Activated naive CD4-positive, alpha-beta T cell treated with anti-CD3 and anti-CD28 coated beads, Interleukin-2, amount 50 U/mL, for 72 hours (primary cell): ENCODE data around the gene RIPK3. TPM values are rescaled to one million over a fixed set of nuclear protein-coding genes. Genes with fewer than 3 reads are reported as not detected.
A peak's percentile ranks its signal among the peaks of the same experiment; 100 is the strongest.
"Not testable (repeated sequence)": the region's sequence is repeated elsewhere in the genome, so short reads cannot be mapped to it uniquely, and the experiment has no call there.

Experiments used
- ATAC-seq, 2 donors: fragments of 150-1000 bp; cut with Tn5 transposase; 2 replicates each; pipeline ENCODE4 v1.10.0; 2021; ENCODE audit warnings: mild to moderate bottlenecking in 2 of 2, moderate library complexity in 2 of 2
- DNase-seq, 2 donors: peaks; one replicate each; pipeline ENCODE4 v3.0.0; 2021 to 2022; ENCODE audit warnings: low spot score in 2 of 2
- H3K27ac Mint-ChIP-seq, 2 donors: one replicate each; pipeline ENCODE4 v1.8.0; 2022; ENCODE audit warnings: mild to moderate bottlenecking in 2 of 2, mixed read lengths in 2 of 2
- H3K36me3 Mint-ChIP-seq, 2 donors: one replicate each; pipeline ENCODE4 v1.8.0; 2022; ENCODE audit warnings: mixed read lengths in 2 of 2
- H3K9me3 Mint-ChIP-seq, 2 donors: one replicate each; pipeline ENCODE4 v1.8.0; 2022; ENCODE audit warnings: mixed read lengths in 2 of 2
- total RNA-seq, 2 donors: library from RNA; stranded (reverse); gene quantifications; one replicate each; pipeline ENCODE4 v1.2.3, GENCODE V29; 2022

RIPK3 gene
- total RNA-seq, 2 donors from 2014 or later: 11.1 to 11.8 TPM

DNA sequence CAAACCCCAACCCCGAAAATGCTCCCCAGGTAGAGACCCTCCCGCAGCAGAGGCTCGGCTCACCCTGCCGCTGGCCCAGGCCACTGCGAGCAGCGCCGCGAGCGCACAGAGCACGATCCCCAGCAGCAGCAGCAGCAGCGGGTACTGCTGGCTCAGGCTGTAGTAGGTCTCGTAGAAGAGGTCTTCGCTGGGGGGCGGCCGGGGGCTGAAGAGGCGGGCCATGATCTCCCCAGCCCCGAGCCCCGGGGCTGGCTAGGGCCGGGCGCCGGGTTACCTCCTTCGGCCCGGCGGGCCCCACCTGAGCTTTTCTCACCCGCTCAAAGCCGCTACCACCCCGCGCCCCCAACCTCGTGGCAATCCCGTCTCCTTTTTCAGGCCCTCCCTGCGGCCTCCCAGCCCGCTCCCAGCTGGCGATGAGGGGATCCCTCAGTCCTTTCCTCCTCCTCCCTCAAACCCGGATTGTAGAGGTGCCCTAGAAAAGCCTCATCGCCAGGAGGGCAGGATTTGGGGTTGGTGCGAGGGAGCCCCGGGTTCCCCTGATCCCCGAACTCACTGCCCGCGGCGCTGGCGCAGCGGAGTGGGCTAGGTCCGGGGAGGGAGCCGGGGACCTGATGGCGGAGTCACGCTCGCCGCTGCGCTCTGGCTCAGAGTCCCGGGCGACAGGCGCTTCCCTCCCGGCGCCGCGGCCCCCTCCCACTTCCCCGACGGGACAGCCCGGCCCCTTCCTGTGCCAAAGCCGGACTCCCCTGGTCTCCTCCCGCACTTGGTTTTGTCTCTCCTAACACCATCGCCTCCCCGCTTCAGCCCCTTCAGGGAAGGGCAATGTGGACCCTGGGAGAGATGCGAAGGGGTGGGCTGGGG, 5.1 kb downstream of the RIPK3 start, which contains the start of gene ADCY4:
Gene ADCY4, minus strand, starts transcription at position 641 of the 861 bp plus-strand sequence. Its CDS starts 419 bp downstream, at position 222.
- ATAC-seq (peak in 1 of 2 donors; percentile 25), DNase-seq (no peak)

DNA sequence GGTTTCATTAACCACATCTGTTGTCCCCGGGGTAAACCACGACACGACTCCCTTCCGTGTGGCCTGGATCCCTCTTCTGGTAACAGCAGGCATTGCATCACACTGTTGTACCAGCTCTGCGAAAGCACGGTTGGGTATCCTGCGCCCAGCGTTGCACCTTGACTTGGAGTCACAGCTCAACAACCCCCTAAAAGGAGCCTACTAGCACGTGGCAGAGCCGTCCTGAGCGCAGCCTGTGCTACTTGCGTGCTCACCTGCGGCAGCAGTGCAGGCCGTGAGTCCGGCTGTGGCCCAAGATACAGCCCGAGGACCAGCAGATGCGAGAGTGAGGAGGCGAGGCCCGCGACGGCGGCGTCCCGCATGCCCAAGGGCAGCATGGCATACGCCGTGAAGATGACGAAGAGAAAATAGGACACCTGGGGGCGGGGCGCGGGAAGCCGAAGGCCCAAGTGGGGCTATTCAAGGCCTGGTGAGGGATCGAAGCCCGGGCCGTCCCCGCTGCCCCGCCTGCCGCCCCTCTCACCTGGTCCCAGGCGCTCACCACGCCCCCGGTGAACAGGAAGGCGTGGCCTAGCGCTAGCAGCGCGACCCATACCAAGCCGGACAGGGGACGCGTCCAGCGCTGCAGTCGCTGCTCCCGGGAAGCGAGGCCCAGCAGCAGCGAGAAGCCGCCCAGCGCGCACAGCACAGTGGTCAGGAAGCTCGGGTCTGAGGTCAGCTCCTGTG, 7.4 kb downstream of the RIPK3 start:
- peak overlapping the region in 1 of 2 donors; percentile 41 for H3K27ac Mint-ChIP-seq

More for the DNA sequence above, 5.1 kb downstream of the RIPK3 start, which contains the start of gene ADCY4:
- Mint-ChIP-seq H3K36me3 (peaks cover 5% of the 10 kb centered on the region in 2 donors), H3K27ac (no peak within 1 kb of the TSS), H3K9me3 (no peaks in the 10 kb centered on the region)

DNA sequence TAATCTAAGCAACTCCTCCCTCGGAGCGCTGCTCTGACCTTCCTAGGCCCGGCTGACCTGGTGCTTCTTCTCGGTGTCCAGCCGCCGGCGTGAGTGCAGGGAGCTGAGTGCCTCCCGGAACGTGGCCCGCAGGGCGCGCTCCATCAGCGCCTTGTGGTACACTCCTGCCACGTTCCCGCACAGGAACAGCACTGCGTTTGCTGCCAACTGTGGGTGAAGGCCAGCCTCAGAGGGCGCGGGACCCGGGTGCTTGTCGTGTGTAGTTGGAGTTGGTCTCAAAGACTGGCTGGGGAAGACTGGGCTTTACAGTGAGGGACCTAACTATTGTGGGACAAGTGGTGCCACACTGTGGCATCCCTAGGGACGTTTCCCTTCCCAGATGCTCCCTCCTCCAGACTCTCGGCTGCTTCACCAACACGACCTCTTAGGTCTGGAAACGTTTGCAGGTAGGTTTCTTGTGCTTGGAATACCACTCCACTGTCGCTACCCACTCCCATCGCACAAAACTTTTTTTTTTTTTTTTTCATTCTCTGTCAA, 8.0 kb downstream of the RIPK3 start:
- no peak for DNase-seq
- H3K36me3 Mint-ChIP-seq: peaks cover 5% of the 10 kb centered on the region in 2 donors
- peak in 1 of 2 donors; percentile 8 for ATAC-seq
- H3K27ac Mint-ChIP-seq: peak overlapping the region in 1 of 2 donors; percentile 41
- H3K9me3 Mint-ChIP-seq: no peaks in the 10 kb centered on the region

More for the DNA sequence above, 7.4 kb downstream of the RIPK3 start:
- H3K9me3 Mint-ChIP-seq: no peaks in the 10 kb centered on the region
- ATAC-seq: peak; percentile 78 to 86
- peaks cover 5% of the 10 kb centered on the region in 2 donors for H3K36me3 Mint-ChIP-seq
- DNase-seq: peak; percentile 72 to 81

DNA sequence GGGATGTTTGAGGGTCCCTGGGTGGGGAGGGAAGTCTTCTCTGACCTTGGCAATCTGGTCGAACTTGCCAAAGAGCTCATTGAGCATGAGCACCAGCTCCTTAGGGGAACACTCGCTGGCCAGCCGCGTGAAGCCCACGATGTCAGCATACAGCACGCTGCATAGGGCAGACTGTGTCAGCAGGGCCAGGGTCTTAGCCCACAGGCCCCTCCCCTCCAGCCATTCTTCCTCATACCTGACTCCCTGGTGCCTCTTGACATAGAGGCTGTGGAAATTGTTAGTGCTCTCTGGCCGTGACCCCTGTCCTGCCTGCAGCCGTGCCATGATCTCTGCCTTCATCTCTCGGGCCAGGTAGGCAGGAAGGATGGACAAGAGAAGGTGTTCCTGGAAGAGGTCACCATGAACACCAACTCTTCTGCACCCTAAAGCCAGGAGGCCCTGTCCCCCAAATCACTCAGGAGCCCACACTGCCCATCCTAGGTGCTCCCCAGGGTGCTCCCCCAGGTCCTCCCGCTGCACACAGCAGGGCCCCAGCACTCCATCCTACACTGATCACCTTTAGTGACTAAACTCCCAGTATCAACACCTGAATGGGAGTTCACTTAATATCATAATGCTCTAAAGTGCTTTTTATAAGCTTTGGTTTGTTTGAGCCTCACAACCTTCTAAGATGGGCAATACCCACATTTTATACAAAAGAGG, 8.7 kb downstream of the RIPK3 start:
- ATAC-seq (no peak), DNase-seq (no peak)
- Mint-ChIP-seq H3K36me3 (peaks cover 5% of the 10 kb centered on the region in 2 donors), H3K27ac (no peak overlapping the region), H3K9me3 (no peaks in the 10 kb centered on the region)

DNA sequence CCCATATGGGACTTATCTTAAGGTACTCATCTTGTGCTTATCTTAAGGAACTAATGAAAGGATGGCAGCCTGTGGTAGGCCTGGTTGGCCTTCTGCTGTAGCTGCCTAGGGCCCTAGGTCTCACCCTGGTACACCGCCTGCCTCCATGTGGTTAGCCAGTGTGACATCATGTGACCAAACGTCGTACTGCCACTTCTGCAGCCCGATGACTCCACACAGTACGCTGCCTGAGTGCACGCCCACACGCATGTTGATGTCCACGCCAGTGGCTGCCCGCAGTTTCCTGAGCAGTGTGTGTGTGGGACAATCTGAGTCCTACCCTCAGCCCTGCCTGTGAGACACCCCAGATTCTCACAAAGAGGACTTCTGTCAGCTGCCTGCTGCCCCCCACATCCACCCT, 10.1 kb downstream of the RIPK3 start:
- Mint-ChIP-seq H3K9me3 (no peaks in the 10 kb centered on the region), H3K36me3 (peaks cover 0 to 5% of the 10 kb centered on the region in 2 donors), H3K27ac (no peak overlapping the region)
- ATAC-seq: peak in 1 of 2 donors; percentile 52
- no peak for DNase-seq

DNA sequence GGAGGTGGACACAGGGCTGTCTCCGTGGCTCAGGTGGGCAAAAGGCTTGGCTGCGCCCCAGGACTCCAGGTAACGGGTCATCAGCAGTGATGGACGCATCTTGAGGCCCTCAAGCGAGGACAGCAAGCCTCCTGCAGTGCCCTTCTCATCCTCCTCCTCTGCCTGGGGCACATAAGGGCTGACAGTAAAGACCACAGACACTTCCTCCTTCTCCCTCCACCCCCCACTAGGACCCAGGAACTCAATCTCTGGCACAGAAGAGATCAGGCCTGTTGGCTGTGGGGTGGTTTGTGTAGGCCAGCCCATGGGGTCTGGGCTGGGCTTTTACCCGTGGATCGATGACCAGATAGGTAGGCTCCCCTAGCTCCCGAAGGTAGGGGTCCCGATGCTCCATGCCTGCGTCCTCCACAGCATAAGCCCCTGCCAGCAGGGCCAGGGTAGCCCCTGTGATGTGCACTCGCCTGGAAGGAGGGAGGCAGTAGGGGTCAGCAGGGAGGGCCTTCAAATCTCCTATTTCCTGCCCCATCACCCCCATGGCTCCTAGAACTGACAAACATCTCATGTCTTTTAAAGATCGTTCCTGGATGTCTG, 10.6 kb downstream of the RIPK3 start:
- ATAC-seq: no peak
- H3K27ac Mint-ChIP-seq: no peak overlapping the region

DNA sequence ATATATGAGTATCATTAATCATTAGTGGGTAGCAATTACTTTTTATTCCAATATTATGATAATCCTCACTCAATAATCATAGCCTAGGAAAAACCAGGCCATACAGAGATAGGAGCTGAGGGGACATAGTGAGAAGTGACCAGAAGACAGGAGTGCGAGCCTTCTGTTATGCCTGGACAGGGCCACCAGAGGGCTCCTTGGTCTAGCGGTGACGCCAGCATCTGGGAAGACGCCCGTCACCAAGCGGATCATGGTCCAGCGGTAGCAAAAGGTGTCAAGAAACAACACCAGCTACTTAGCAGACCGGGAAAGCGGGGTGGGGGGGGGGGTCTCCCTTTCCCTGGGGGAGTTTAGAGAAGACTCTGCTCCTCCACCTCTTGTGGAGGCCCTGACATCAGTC, 11.9 kb downstream of the RIPK3 start:
- H3K9me3 Mint-ChIP-seq, H3K36me3 Mint-ChIP-seq, DNase-seq, H3K27ac Mint-ChIP-seq, ATAC-seq: not testable (repeated sequence)

More for the DNA sequence above, 10.6 kb downstream of the RIPK3 start:
- Mint-ChIP-seq H3K9me3 (no peaks in the 10 kb centered on the region), H3K36me3 (peaks cover 0 to 5% of the 10 kb centered on the region in 2 donors)
- no peak for DNase-seq

DNA sequence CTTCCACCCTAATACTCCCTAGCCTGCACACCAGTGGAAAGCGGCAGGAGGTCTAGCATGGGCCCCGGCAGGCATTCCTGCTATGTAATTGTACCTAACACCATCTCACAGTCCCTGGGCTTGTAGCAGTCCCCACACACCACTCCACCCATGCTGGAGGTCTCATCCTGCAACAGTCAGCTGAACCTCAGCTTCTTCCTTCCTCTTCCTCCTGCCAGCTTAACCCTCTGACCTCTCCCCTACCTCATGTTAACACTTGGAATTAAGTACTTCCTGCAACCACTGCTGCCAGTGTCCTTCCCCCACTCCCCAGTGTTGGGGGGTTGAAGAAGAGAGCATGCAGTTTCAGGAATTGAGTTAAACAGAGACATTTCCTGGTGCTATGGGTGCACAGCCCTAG, 12.5 kb downstream of the RIPK3 start:
- Mint-ChIP-seq H3K9me3 (no peaks in the 10 kb centered on the region), H3K36me3 (peaks cover 0 to 2% of the 10 kb centered on the region in 2 donors), H3K27ac (peak overlapping the region in 1 of 2 donors; percentile 25)
- ATAC-seq (no peak), DNase-seq (no peak)

DNA sequence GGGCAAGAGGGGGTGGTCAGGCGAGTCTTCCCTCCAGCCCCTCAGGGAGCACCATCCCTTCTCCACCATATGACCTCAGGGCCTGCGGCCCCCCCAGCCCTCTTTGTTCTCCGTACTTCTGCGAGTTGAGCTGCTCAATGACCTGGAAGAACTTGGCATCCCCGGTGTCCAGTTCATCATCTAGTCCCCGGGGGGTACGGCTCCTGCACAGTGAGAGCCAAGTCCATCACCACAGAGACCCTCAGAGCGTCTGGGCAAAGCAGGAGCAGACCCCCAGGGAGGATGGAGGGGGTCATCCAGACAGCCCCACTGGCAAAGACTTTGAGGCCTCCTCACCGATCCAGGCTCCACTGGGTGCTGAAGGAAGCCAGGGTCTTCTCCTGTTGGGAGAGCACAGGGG, 13.8 kb downstream of the RIPK3 start:
- ATAC-seq: no peak

DNA sequence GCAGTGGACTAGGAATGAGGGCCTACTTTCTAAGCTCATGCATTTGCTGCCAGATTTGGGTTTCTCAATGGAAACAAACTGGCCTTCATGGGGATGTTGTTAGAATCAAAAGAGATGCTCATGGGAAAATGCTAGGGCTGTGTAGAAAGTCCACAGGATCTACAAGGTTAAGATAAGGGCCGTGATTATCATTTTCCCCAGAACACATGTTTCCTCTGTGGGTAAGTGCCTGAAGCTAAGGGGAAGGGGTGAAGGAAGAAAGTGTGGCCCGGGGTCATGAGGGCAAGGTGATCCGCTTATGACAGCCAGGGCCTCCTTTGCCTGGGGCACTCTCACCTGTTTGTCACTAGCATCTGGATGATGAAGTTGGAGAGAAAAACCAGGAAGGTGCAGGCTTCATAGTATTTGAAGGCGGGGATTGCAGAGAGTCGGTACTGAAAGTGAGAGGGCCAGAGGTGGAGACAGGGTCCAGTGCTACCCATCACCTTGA, 14.7 kb downstream of the RIPK3 start:
- DNase-seq (no peak), ATAC-seq (no peak)
- no peaks in the 10 kb centered on the region for H3K9me3 Mint-ChIP-seq
- H3K27ac Mint-ChIP-seq: peak overlapping the region in 1 of 2 donors; percentile 53
- H3K36me3 Mint-ChIP-seq: no peaks in the 10 kb centered on the region

More for the DNA sequence above, 13.8 kb downstream of the RIPK3 start:
- no peak for DNase-seq
- Mint-ChIP-seq H3K9me3 (no peaks in the 10 kb centered on the region), H3K36me3 (no peaks in the 10 kb centered on the region), H3K27ac (no peak overlapping the region)

DNA sequence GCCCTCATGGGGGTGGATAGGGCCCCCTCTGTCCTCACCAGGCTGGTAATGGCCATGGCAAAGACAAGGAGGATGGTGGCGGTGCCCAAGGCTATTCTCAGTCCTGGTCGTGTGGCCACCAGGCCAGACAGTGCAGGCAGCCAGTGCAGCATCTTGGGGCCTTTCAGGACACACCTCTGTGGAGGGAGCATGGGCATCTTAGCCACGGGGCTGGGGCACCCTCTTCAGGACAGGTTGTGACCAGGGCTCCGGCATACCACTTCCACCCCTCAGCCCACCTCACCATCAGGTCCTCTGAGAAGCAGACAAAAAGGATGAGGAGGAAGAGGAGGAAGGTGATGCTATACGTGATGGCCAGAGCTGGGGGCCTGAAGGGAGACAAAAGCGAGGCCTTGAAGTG, 15.8 kb downstream of the RIPK3 start:
- no peaks in the 10 kb centered on the region for H3K9me3 Mint-ChIP-seq
- no peaks in the 10 kb centered on the region for H3K36me3 Mint-ChIP-seq
- DNase-seq (no peak), ATAC-seq (no peak)
- H3K27ac Mint-ChIP-seq: no peak overlapping the region

DNA sequence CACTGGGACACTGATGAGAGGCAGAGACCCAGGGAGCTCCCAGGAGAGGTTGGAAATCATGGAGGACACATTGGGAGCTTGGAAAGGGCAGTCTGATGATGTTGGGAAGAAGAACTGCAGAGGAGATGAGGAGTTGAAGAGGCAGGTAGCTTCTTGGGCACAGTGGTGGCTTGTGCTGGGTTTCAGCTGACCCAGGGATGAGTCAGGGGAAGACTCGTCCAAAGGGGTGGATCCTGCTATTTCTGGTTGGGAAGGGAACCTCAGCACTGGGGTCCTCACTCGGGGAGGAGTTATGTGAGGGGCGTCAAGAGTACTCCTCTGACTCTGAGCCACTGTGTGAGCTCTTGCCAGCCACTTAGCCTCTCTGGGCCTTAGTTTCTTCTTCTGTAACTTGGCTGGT, 16.4 kb downstream of the RIPK3 start:
- Mint-ChIP-seq H3K9me3 (no peaks in the 10 kb centered on the region), H3K27ac (no peak overlapping the region), H3K36me3 (no peaks in the 10 kb centered on the region)
- no peak for ATAC-seq
- DNase-seq: no peak

DNA sequence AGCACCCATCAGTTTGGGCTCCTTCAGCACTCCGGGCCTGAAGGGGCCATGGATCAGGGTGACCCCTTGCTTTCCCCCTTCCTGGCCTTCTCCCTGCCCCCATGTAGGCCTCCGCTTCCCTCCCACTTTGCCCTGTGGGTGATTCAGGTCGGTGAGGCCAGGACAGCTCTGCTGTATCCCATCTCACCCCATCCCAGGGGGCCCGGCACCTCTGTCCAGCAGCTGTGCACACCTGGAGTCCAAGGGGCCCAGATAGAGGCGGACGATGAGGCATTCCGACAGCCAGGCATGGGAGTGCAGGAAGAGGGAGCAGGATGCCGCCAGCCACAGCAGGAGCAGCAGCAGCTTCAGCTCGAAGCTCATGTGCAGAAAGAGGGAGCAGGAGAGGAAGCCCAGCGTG, 17.1 kb downstream of the RIPK3 start:
- peaks cover 0 to 4% of the 10 kb centered on the region in 2 donors for H3K36me3 Mint-ChIP-seq
- no peak overlapping the region for H3K27ac Mint-ChIP-seq
- DNase-seq: no peak
- no peaks in the 10 kb centered on the region for H3K9me3 Mint-ChIP-seq
- no peak for ATAC-seq

DNA sequence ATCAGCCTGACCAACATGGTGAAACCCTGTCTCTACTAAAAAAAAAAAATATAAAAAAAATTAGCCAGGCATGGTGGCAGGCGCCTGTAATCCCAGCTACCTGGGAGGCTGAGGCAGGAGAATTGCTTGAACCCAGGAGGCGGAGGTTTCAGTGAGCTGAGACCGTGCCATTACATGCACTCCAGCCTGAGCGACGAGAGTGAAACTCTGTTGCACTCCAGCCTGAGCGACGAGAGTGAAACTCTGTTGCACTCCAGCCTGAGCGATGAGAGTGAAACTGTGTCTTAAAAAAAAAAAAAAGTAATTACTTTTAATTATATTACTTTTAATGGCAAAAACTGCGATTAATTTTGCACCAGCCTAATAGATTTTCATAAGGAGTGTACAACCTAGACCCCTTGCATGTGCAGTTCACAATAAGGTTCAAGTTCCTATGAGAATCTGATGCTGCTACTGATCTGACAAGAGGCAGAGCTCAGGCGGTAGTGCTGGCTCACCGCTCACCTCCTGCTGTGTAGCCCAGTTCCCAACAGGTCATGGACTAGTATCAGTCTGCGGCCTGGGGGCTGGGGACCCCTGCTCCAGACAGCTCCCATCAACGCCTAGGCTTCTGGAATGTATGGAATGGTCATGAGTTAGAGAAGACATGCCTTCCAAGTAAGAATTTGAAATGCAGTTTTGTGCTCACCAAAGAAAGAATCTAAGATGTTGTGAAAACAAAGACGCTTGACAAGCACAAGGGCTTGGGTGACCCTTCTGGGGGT, 18.4 kb downstream of the RIPK3 start:
- H3K9me3 Mint-ChIP-seq: no peaks in the 10 kb centered on the region
- DNase-seq: no peak
- no peak for ATAC-seq
- H3K27ac Mint-ChIP-seq: no peak overlapping the region
- peaks cover 0 to 8% of the 10 kb centered on the region in 2 donors for H3K36me3 Mint-ChIP-seq

DNA sequence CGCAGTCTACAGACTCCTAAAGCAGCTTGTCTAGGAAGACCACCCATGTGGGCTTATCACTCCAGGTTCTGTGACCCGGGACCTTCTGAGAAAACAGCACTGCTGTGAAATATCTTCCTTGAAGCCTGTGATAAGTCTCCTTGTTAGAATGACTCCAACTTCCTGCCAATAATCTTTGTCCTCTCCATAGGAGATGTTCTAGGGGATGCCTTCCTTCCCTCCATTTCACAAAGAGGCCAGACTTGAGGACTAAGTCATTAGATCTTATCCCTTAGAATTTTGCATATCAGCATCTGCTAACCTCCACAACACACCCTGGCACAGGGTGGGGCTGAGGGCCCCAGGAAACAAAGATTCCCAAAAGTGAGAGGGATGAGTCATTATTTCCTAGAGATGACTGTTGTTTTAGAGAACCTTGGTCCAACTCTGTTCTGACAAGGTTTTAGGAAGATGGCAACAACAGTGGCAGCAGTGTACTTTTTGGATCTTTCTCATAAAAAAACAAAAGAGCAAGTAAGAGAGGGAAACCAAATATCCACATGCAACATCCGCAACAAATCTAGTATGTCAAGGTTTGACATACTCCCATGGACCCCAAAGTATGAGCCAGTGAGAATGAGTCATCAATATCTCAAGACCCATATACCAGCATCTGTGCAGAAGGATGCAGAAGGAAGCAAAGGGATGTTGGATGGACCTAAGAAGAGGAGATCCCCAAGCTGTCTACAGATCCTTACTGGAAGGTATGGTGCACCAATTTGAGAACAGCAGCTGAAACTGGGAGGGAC, 22.5 kb downstream of the RIPK3 start:
- DNase-seq: no peak

More for the DNA sequence above, 22.5 kb downstream of the RIPK3 start:
- Mint-ChIP-seq H3K9me3 (no peaks in the 10 kb centered on the region), H3K27ac (peak overlapping the region; percentile 40 to 79), H3K36me3 (peaks cover 0 to 10% of the 10 kb centered on the region in 2 donors)
- peak; percentile 16 to 58 for ATAC-seq
